Progenitor cell of endocrine pancreas (in vitro differentiated cells): ENCODE data around the gene SLC14A1. TPM values are rescaled to one million over a fixed set of nuclear protein-coding genes. Genes with fewer than 3 reads are reported as not detected.

Experiments
- DNase-seq: peaks from one replicate; pipeline ENCODE4 v3.0.0; 2021; ENCODE audit warnings: low spot score; ENCODE audit not compliant: unreplicated experiment
- H3K27ac Mint-ChIP-seq: 2 replicates; pipeline ENCODE4 v1.8.0; 2021; ENCODE audit warnings: mild to moderate bottlenecking, moderate library complexity, mixed read lengths
- H3K27me3 Mint-ChIP-seq: 2 replicates; pipeline ENCODE4 v1.8.0; 2021; ENCODE audit warnings: mixed read lengths
- H3K36me3 Mint-ChIP-seq: 2 replicates; pipeline ENCODE4 v1.8.0; 2022; ENCODE audit warnings: mixed read lengths; ENCODE audit not compliant: insufficient read depth
- H3K4me1 Mint-ChIP-seq: 2 replicates; pipeline ENCODE4 v1.8.0; 2021; ENCODE audit warnings: low read depth, mixed read lengths
- H3K4me3 Mint-ChIP-seq: 2 replicates; pipeline ENCODE4 v1.8.0; 2021; ENCODE audit warnings: low read depth, mild to moderate bottlenecking, moderate library complexity, mixed read lengths
- H3K9me3 Mint-ChIP-seq: 2 replicates; pipeline ENCODE4 v1.8.0; 2021; ENCODE audit warnings: low read depth, mixed read lengths
- total RNA-seq: library from RNA; stranded (reverse); gene quantifications from 2 replicates; pipeline ENCODE4 v1.2.1, GENCODE V29; 2021
- TF ChIP-seq, protein P1 (sequence below): fragments of 200-600 bp; sonication (generic); IDR thresholded peaks from one replicate; pipeline ENCODE4 v1.5.0; 2021; ENCODE audit warnings: antibody characterized with exemption, mild to moderate bottlenecking; ENCODE audit not compliant: unreplicated experiment

Gene SLC14A1
- total RNA-seq, 1 donor from 2014 or later = 0.50 TPM

GRCh38 chr18:45745817-45746461, 22.0 kb downstream of the SLC14A1 start:
- TF ChIP-seq, protein P1, sequence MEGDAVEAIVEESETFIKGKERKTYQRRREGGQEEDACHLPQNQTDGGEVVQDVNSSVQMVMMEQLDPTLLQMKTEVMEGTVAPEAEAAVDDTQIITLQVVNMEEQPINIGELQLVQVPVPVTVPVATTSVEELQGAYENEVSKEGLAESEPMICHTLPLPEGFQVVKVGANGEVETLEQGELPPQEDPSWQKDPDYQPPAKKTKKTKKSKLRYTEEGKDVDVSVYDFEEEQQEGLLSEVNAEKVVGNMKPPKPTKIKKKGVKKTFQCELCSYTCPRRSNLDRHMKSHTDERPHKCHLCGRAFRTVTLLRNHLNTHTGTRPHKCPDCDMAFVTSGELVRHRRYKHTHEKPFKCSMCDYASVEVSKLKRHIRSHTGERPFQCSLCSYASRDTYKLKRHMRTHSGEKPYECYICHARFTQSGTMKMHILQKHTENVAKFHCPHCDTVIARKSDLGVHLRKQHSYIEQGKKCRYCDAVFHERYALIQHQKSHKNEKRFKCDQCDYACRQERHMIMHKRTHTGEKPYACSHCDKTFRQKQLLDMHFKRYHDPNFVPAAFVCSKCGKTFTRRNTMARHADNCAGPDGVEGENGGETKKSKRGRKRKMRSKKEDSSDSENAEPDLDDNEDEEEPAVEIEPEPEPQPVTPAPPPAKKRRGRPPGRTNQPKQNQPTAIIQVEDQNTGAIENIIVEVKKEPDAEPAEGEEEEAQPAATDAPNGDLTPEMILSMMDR = no peak
- H3K4me1 Mint-ChIP-seq = peaks cover 6% of the 10 kb centered on the region
- no peak for DNase-seq
- H3K36me3 Mint-ChIP-seq = no peaks in the 10 kb centered on the region
- H3K4me3 Mint-ChIP-seq = no peak overlapping the region
- no peaks in the 10 kb centered on the region for H3K9me3 Mint-ChIP-seq
- H3K27me3 Mint-ChIP-seq = peaks cover 2% of the 10 kb centered on the region
- H3K27ac Mint-ChIP-seq = no peak overlapping the region

- no peaks in the 10 kb centered on the region for H3K36me3 Mint-ChIP-seq
- TF ChIP-seq, protein P1 = no peak
- H3K4me1 Mint-ChIP-seq = peaks cover 6% of the 10 kb centered on the region
- no peak overlapping the region for H3K4me3 Mint-ChIP-seq
- H3K27ac Mint-ChIP-seq = no peak overlapping the region
- no peaks in the 10 kb centered on the region for H3K27me3 Mint-ChIP-seq
- no peaks in the 10 kb centered on the region for H3K9me3 Mint-ChIP-seq
- no peak for DNase-seq
Observed at GRCh38 chr18:45748501-45748900, 24.5 kb downstream of the SLC14A1 start.

GRCh38 chr18:45749918-45750689, 26.1 kb downstream of the SLC14A1 start:
- Mint-ChIP-seq H3K4me1 (peaks cover 6% of the 10 kb centered on the region), H3K9me3 (no peaks in the 10 kb centered on the region), H3K27ac (no peak overlapping the region), H3K36me3 (no peaks in the 10 kb centered on the region), H3K4me3 (no peak overlapping the region), H3K27me3 (peaks cover 3% of the 10 kb centered on the region)
- DNase-seq = no peak
- TF ChIP-seq, protein P1 = no peak

DNA sequence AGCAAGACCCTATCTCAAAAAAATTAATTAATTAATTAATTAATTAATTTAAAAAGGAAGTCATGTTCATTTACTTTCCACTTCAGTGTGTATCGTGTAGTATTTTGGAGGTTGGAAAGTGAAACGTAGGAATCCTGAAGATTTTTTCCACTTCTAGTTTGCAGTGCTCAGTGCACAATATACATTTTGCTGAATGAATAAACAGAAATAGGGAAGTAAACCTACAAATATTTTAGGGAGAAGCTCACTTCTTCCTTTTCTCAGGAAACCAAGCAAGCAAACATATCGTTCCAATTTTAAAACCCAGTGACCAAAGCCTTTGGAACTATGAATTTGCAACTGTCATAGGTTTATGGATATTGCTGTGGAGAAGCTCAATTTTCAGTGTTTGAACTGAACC, 27.8 kb downstream of the SLC14A1 start:
- H3K4me3 Mint-ChIP-seq = no peak overlapping the region
- peaks cover 3% of the 10 kb centered on the region for H3K27me3 Mint-ChIP-seq
- no peak for DNase-seq
- H3K27ac Mint-ChIP-seq = no peak overlapping the region
- TF ChIP-seq, protein P1 = no peak
- H3K4me1 Mint-ChIP-seq = peaks cover 6% of the 10 kb centered on the region
- no peaks in the 10 kb centered on the region for H3K9me3 Mint-ChIP-seq
- no peaks in the 10 kb centered on the region for H3K36me3 Mint-ChIP-seq

DNA sequence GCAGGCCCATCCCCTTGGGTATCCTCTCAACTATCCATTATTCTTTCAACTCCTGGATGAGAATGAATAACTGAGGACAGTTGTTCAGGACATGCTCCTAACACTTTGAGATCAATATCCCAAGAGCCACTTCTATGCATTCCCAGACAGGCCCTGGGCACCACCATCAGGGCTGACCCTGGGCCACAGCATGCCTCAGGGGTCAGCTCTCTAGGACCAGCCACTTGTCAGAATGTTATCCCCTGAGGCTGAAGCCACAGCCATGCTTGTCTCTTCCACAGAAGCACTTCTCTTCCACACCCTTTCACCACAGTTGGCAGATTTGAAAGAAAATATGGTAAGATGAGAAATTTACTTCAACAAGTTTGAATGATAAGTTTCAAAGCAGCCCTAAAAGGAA, 28.7 kb downstream of the SLC14A1 start:
- DNase-seq = no peak
- H3K27me3 Mint-ChIP-seq = peaks cover 3% of the 10 kb centered on the region
- H3K27ac Mint-ChIP-seq = no peak overlapping the region
- H3K9me3 Mint-ChIP-seq = no peaks in the 10 kb centered on the region
- peaks cover 6% of the 10 kb centered on the region for H3K4me1 Mint-ChIP-seq
- TF ChIP-seq, protein P1 = no peak
- H3K4me3 Mint-ChIP-seq = no peak overlapping the region
- no peaks in the 10 kb centered on the region for H3K36me3 Mint-ChIP-seq
